ENCODE measurements around the gene OPCML.
A peak's percentile ranks its signal among the peaks of the same experiment; 100 is the strongest.

DNA sequence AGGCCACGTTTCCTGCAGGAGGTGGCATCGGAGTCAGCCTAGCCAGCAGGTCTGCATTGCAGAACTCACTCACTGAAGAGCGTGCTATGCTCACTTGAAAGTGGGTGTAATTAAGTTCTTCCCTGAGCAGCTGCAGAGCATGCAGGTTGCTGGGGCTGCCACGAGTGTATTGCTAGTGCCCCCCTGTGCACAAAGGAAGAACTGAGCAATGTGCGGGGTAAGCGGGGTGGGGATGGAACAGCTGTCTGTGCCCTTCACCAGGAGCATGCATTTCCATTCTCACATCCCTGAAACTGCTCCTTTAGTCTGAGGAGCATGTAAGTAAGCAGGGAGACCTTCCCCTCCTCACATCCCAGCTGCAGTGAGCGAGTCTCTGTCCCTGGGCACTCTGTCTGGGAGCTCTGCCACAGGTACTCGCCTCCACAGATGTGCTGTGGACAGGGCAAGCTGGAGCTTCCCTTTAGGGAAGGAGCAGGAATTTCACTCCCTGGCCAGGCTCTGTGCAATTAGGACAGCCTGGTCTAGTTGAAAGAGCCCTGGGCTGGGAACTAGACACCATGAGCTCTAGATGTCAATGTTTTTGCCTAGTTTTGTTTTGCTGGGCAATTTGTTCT, 1130.1 kb downstream of the OPCML start:
- TF ChIP-seq, protein P1, sequence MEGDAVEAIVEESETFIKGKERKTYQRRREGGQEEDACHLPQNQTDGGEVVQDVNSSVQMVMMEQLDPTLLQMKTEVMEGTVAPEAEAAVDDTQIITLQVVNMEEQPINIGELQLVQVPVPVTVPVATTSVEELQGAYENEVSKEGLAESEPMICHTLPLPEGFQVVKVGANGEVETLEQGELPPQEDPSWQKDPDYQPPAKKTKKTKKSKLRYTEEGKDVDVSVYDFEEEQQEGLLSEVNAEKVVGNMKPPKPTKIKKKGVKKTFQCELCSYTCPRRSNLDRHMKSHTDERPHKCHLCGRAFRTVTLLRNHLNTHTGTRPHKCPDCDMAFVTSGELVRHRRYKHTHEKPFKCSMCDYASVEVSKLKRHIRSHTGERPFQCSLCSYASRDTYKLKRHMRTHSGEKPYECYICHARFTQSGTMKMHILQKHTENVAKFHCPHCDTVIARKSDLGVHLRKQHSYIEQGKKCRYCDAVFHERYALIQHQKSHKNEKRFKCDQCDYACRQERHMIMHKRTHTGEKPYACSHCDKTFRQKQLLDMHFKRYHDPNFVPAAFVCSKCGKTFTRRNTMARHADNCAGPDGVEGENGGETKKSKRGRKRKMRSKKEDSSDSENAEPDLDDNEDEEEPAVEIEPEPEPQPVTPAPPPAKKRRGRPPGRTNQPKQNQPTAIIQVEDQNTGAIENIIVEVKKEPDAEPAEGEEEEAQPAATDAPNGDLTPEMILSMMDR (IDR thresholded peaks at IDR 0.05): 0 out of 2 replicates have a peak, but pooled peaks have one; percentile 19
- TF ChIP-seq POLR2AphosphoS5 (IDR thresholded peaks at IDR 0.05; ENCODE audit: low read depth, low read length) (no peak), TCF7L2 (IDR thresholded peaks at IDR 0.05; ENCODE audit: low read depth, low read length) (no peak)
